Activated CD8-positive, alpha-beta memory T cell treated with anti-CD3 and anti-CD28 coated beads, Interleukin-2, amount 50 U/mL, for 1 hour (primary cell): ENCODE results near the gene ARAP2.

Experiments
- DNase-seq: peaks from one replicate; pipeline ENCODE4 v3.0.0-alpha.2; 2020; ENCODE audit errors: extremely low read depth

Gene ARAP2

DNA sequence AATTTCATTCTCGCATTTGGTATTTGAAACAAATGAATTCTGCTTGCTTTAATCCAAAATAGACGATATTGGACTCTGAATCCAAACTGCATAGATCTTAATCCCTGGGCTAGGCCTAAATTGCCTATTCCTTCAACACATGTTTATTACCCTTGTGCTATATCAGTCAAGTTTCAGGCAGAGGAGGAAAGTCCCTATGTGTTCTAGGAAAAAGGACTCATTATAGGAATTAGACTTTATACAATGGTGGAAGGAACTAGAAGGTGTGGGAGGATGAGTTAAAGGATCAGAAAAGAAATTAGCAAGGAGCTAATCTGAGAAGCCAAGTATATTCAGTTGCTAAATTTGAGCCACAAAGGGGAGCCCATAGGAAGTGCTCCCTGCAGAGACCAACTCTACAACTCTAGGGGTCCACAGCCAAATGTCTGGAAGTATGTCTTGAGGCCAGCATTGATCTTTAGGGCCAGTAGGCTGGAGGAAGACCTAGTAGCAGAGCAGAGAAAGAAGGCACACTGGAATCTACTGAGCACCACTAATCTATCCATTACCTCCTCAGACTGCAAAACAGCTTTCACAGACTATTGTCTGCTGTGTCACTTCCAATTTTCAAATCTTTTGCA is 20.0 kb upstream of the ARAP2 start:
- no peak for DNase-seq

- DNase-seq = no peak
These were observed 16.4 kb upstream of the ARAP2 start for GRCh38 chr4:36260731-36261130.

- DNase-seq = no peak
These were observed 12.1 kb upstream of the ARAP2 start for GRCh38 chr4:36256398-36256891.

DNA sequence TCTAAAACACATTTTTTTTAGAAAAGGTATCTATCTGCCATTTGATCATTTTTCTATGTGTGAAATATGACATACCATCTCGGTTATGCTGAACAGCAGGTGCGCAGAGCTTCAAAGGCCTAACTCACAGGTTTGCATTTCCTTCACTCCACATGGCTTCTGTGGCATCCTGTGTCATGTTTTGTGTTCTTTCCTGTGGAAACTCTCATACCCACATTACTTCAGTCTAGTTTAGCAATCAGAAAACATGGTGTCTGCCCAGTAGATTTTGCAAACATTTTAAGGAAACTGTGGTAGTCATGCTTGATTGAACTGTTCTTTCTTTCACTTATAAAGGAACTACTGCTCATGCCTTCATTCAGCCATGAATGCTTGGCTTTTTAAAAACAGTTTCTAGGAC is 11.3 kb upstream of the ARAP2 start:
- DNase-seq = peak; percentile 49

GRCh38 chr4:36254371-36254770 is 10.1 kb upstream of the ARAP2 start:
- DNase-seq = no peak

DNA sequence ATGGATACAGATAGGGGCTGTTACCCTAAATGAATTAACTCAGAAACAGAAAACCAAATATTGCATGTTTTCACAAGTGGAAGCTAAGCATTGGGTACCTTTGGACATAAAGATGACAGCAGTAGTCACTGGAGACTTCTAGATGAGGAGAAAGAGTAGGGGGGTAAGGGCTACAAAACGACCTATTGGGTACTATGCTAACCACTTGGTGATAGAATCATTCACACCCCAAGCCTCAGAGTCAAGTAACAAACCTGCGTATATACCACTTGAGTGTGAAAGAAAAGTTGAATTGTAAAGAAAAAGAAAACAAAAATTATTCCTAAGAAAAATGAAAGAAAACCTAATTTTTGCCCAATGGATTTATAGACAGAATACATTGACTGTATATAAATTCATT is 7.7 kb upstream of the ARAP2 start:
- no peak for DNase-seq

GRCh38 chr4:36249610-36250009 is 5.3 kb upstream of the ARAP2 start:
- DNase-seq = no peak

DNA sequence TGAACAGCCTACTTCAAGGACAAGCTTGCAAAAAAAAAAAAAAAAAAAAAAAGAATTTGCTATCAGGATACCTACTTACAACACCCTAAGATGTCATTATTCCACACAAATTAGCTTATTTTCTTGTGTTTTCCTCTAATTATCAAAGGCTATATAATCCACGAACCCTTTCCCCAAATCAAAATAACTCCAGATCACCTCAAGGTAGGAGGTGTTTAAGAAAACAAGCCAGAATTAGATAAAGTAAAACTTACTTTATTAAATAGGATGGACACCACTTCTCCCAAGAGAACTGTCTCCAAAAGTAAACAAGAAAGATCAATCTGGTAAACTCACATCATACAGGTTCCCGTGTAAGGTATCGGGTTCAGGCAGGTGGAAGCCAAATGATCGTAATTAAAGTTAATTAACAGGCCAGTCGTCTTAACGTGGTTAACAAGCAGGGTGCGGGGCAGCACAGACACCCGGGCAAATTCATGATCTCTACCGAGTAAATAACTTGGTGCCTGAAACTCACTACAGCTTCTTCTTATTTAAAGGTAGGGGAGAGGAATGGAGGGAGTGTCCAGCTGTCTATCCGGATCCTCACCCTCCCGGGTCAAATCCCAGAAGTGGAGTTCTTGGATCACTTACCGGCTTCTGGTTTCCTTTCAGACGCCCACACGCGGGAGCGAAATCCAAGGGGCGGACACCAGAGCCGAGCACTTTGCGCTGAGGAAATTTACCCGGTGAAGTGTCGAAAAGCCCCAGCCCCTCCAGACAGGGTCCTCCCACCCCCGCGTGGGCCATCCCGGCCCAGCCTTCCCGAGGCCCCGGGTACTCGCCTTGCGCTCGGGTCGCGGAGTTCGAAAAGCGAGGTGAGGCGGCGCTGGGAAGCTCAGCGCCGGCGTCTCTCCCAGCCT is 708 bp downstream of the ARAP2 start:
- no peak for DNase-seq

GRCh38 chr4:36242629-36243354 is 1.5 kb downstream of the ARAP2 start:
- DNase-seq = no peak

- no peak for DNase-seq
These were observed 2.5 kb downstream of the ARAP2 start for GRCh38 chr4:36241771-36242170.

GRCh38 chr4:36237366-36238313 is 6.7 kb downstream of the ARAP2 start:
- DNase-seq = no peak

GRCh38 chr4:36236159-36236558 is 8.2 kb downstream of the ARAP2 start:
- no peak for DNase-seq

DNA sequence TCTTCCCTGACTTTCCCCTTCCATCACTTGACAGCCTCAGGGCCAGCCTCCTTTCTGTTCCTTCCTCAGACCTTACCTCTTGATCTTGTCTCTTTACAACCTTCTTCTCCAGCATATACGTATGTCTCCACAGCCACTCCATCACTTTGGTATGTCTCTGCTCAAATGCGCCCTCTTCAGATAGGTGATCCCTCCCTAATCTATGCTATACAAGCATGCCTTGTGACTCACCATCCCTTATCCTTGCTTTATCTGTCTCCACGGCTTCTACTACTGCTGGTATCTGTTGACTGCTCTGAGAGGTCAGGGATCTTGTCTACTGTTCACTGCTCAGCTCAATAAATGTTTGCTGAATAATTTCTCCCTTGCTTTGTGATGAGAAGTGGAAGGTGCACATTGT is 9.0 kb downstream of the ARAP2 start:
- no peak for DNase-seq

DNA sequence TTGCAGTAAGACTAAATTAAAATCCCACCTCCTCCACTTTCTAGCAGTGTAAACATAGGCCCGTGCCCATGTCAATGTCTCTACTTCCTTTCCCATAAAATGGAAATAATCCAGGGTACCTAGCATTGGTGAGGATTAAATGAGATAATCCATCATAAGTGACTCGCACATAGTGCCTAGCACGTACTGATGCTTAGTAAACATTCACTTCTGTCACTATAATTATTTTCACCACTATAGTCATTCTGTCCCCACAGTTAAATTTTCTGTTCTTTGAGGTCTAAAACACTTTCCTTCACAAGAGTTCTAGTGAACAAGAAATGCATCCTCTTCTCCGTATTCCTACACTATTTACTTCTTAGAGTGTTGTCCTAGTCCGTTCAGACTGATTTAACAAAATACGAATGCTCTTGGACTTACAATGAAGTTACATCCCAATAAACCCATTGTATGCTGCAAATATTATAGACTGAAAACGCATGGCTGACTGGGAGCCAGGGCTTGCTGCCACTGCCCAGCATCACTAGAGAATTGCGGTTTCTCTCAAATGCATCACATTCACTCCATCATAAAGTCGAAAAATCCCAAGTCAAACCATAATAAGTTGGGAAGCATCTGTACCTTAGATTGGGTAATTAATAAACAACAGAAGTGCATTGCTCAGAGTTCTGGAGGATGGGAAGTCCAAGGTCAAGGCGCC is 10.6 kb downstream of the ARAP2 start:
- DNase-seq = no peak

DNA sequence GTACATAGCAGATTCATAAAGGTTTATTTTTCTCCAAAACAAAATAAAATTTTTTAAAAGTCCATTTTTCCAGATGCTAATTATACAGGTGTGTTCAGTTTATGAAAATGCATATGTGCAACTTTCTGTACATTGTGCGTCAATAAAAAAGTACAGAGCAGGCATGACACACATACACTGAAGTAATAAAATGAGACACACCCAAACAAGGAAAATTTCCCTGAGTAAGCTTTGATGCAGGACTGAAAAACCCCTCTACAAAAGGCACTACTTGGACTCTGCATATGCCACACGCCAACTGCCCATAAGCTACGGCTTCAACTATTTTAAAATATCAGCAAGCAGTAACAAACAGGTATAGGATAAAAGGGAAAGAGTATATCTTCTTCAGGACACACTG is 13.8 kb downstream of the ARAP2 start:
- DNase-seq = no peak

- no peak for DNase-seq
These were observed 16.4 kb downstream of the ARAP2 start for GRCh38 chr4:36227913-36228312.

DNA sequence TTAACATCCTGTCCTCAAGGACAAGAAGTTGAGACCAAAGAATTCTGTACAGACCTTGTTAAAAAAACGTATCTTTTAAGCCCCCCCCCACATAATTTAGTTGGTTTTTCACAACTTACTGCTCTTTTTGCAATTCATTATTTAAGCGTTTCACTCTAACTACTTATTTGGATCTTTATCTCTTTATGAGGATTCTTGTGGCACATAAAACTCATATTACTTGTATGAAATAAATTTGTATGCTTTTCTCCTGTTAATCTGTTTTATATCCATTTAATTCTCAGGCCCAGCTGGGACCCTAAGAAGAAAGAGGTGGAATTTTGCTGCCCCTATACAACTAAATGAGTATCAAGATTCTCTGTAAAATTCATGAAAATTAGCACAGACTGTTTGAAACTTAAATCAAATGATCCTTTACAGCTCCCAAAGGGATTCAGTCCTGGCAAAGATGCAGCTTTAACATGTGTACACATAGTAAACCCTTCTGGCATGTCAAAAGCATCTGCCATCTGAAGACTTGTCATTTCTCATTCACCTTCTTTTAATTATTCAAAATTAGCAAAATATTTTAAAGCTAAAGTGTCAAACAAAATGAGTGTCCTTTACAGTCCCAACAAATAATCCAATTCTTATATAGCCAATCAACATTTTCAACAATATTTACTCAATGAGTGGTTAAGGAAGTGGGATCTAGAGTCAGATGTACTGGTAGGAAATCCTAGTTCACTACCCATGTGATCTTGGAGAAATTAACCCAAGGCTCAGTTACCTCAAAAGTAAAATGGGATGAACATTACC is 17.7 kb downstream of the ARAP2 start:
- DNase-seq = no peak

DNA sequence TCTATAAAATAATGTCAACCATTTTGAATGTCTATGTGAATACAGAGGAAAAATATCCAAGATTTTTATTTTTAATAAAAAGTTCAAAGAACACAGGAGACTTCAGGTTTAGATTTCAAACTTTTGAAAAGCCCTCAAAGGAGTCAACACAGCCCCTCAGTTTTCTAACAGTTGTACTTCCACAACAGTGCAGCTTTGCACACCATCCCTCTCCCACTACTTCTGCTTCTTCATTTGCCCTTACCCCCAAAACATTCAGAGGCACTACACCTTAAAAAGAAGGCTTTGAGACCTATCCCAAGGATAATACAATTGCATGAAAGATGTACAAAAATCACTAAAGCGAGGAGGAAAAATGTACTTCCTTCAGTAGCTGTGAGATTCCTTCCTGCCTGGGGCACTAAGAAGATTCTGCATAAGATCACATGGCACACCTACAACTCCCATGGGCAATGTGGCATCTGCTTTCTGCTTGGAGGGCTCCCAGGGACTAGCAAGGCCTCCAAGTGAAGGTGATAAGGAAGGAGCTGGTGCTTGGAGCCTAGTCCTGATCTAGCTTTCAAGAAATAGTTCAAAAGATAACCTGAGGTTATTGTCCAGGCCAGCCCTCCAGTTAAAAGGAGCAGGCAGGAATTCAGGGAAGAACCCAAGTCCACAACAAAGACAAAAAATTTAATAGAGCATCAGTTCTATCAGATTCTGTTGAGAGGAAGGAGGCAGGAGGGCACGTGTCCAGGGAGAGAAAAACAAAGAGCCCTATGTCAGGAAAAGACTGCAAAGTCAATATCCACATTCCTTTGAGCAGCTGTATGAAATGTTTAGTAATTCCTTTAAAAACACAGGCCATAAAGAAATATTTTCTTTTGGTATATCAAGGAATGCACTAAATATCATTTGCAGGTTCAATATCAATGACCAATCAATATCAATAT is 19.1 kb downstream of the ARAP2 start:
- no peak for DNase-seq

- no peak for DNase-seq
These were observed 21.6 kb downstream of the ARAP2 start for GRCh38 chr4:36222702-36223101.
